OCI-LY1 (cell line): ENCODE measurements around the gene TANC1.

ENCODE experiments used
- EZH2 ChIP-seq: fragments of 200-600 bp; sonication (generic), shearing (Covaris generic); IDR thresholded peaks from 2 replicates; pipeline ENCODE4 v1.8.0; 2017; ENCODE audit warnings: borderline replicate concordance, mixed run types, mild to moderate bottlenecking, antibody characterized with exemption, low read length, moderate library complexity, mixed read lengths
- TF ChIP-seq, protein P1 (sequence below): fragments of 200-600 bp; sonication (generic), shearing (Covaris generic); IDR thresholded peaks from 2 replicates; pipeline ENCODE4 v1.5.1; 2017; ENCODE audit warnings: mild to moderate bottlenecking, antibody characterized with exemption, low read length, moderate library complexity, mixed read lengths

DNA sequence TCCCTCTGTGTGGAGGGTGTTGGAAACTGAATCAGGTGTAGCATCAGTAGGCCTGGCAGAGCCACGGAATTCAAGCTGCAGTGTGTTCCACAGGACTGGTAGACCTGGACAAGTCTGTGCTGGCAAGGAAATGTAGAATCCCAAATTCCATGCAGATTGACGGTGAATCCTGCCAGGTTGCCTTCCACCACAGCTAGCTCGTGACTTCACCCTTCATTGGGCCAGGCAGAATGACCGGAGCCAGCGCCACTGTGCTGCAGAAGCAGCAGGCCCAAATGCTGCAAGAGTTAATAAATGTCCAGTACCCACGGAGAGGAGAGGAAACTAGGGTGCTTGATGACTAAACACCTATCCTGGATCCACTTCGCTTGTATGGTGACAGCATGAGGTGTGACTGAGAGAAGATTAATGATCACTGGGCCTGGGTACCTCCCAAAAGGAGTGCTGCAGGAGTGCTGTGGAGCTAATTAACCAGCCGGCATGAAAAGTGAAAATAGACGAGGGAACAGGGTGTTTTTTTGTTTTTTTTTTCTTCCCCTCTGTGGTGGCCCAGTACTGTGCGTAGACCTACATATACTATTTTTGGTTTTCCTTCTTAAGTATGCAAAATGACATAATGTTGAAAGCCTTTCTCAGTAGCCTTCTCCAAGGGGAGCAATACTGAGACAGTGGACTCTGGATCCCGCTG, 122.2 kb downstream of the TANC1 start:
- TF ChIP-seq, protein P1, sequence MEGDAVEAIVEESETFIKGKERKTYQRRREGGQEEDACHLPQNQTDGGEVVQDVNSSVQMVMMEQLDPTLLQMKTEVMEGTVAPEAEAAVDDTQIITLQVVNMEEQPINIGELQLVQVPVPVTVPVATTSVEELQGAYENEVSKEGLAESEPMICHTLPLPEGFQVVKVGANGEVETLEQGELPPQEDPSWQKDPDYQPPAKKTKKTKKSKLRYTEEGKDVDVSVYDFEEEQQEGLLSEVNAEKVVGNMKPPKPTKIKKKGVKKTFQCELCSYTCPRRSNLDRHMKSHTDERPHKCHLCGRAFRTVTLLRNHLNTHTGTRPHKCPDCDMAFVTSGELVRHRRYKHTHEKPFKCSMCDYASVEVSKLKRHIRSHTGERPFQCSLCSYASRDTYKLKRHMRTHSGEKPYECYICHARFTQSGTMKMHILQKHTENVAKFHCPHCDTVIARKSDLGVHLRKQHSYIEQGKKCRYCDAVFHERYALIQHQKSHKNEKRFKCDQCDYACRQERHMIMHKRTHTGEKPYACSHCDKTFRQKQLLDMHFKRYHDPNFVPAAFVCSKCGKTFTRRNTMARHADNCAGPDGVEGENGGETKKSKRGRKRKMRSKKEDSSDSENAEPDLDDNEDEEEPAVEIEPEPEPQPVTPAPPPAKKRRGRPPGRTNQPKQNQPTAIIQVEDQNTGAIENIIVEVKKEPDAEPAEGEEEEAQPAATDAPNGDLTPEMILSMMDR = no peak
- TF ChIP-seq EZH2 = no peak
